Erythroblast (primary cell): ENCODE results near the gene DHRSX.

Experiments used
- GATA1 ChIP-seq: IDR thresholded peaks from 2 replicates; pipeline ENCODE4 v1.6.1; 2011; ENCODE audit warnings: low read depth, mild to moderate bottlenecking, control low read depth, low read length, moderate library complexity
- POLR2A ChIP-seq: IDR thresholded peaks from 2 replicates; pipeline ENCODE4 v1.6.1; 2011; ENCODE audit warnings: mild to moderate bottlenecking, low read length

GRCh38 chrX:2272337-2272736 is 228.4 kb downstream of the DHRSX start:
- TF ChIP-seq POLR2A (no peak), GATA1 (no peak)
